ENCODE measurements around the gene ALKBH5.

ALKBH5 gene

GRCh38 chr17:18225642-18226283, 42.1 kb downstream of the ALKBH5 start:
- TF ChIP-seq CTCF (IDR thresholded peaks at IDR 0.05; ENCODE audit: insufficient read depth, low read length, poor library complexity, severe bottlenecking), result no peak
- H3K27me3 ChIP-seq (replicated peaks; ENCODE audit: control insufficient read depth, insufficient read depth, low read length), result no peaks in the 10 kb centered on the region; the same call in 1 of the 2 replicates
- DNase-seq (ENCODE audit: extremely low read depth, insufficient read length), result no peak
- peak overlapping the region; percentile 64 for H3K4me3 ChIP-seq (replicated peaks; ENCODE audit: low read depth, low read length)
- no peaks in the 10 kb centered on the region for H3K36me3 ChIP-seq (ENCODE audit: control insufficient read depth, insufficient read depth, low read length)

GRCh38 chr17:18226284-18226945, 42.8 kb downstream of the ALKBH5 start:
- no peaks in the 10 kb centered on the region; the same call in 1 of the 2 replicates for H3K27me3 ChIP-seq (replicated peaks; ENCODE audit: control insufficient read depth, insufficient read depth, low read length)
- no peak for TF ChIP-seq CTCF (IDR thresholded peaks at IDR 0.05; ENCODE audit: insufficient read depth, low read length, poor library complexity, severe bottlenecking)
- H3K36me3 ChIP-seq (ENCODE audit: control insufficient read depth, insufficient read depth, low read length), result no peaks in the 10 kb centered on the region
- peak overlapping the region; percentile 64 for H3K4me3 ChIP-seq (replicated peaks; ENCODE audit: low read depth, low read length)
- DNase-seq (ENCODE audit: extremely low read depth, insufficient read length), result no peak

GRCh38 chr17:18227635-18228034, 44.0 kb downstream of the ALKBH5 start:
- H3K4me3 ChIP-seq (replicated peaks; ENCODE audit: low read depth, low read length), result no peak overlapping the region
- no peaks in the 10 kb centered on the region for H3K27me3 ChIP-seq (replicated peaks; ENCODE audit: control insufficient read depth, insufficient read depth, low read length)
- H3K36me3 ChIP-seq (ENCODE audit: control insufficient read depth, insufficient read depth, low read length), result no peaks in the 10 kb centered on the region
- no peak for TF ChIP-seq CTCF (IDR thresholded peaks at IDR 0.05; ENCODE audit: insufficient read depth, low read length, poor library complexity, severe bottlenecking)
- no peak for DNase-seq (ENCODE audit: extremely low read depth, insufficient read length)

- no peak for DNase-seq (ENCODE audit: extremely low read depth, insufficient read length)
- H3K36me3 ChIP-seq (ENCODE audit: control insufficient read depth, insufficient read depth, low read length), result no peaks in the 10 kb centered on the region
- TF ChIP-seq CTCF (IDR thresholded peaks at IDR 0.05; ENCODE audit: insufficient read depth, low read length, poor library complexity, severe bottlenecking), result no peak
- no peaks in the 10 kb centered on the region for H3K27me3 ChIP-seq (replicated peaks; ENCODE audit: control insufficient read depth, insufficient read depth, low read length)
- H3K4me3 ChIP-seq (replicated peaks; ENCODE audit: low read depth, low read length), result no peak overlapping the region
Measured at GRCh38 chr17:18228176-18228682, 44.6 kb downstream of the ALKBH5 start.

- H3K4me3 ChIP-seq (replicated peaks; ENCODE audit: low read depth, low read length), result no peak overlapping the region
- DNase-seq (ENCODE audit: extremely low read depth, insufficient read length), result no peak
- no peak for TF ChIP-seq CTCF (IDR thresholded peaks at IDR 0.05; ENCODE audit: insufficient read depth, low read length, poor library complexity, severe bottlenecking)
- H3K27me3 ChIP-seq (replicated peaks; ENCODE audit: control insufficient read depth, insufficient read depth, low read length), result no peaks in the 10 kb centered on the region
- H3K36me3 ChIP-seq (ENCODE audit: control insufficient read depth, insufficient read depth, low read length), result no peaks in the 10 kb centered on the region
Measured at GRCh38 chr17:18229254-18229653, 45.6 kb downstream of the ALKBH5 start.
